Measurements from ENCODE around the gene POLD3.
A peak's percentile ranks its signal among the peaks of the same experiment; 100 is the strongest.

POLD3 gene

GRCh38 chr11:74636630-74637184 is 44.3 kb downstream of the POLD3 start:
- peaks cover 89% of the 10 kb centered on the region for H3K36me3 Mint-ChIP-seq (ENCODE audit: low read depth)

DNA sequence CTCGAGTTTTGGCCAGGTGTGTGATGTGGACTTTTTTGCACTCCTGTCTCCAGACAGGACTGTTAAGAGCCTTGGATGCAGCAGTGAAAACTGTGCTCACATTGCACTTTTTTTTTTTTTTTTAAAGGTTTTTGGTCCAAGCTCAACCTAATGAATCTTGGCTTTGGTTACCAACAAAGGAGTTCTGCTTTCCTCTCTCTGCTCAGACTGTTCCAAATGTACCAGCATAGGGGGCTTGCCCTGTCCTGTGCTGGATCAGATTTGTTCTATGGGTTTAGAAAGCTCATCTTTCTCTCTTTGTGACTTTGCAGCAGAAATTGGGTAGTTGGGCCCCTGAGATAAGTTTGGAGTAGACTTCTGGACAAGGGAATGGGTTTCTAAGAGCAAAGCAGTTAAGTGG is 45.3 kb downstream of the POLD3 start:
- H3K27me3 Mint-ChIP-seq, result no peaks in the 10 kb centered on the region
- H3K4me1 Mint-ChIP-seq (ENCODE audit: low read depth), result peaks cover 48% of the 10 kb centered on the region
- no peak overlapping the region for H3K4me3 Mint-ChIP-seq
- no peaks in the 10 kb centered on the region for H3K9me3 Mint-ChIP-seq
- peaks cover 95% of the 10 kb centered on the region for H3K36me3 Mint-ChIP-seq (ENCODE audit: low read depth)
- H3K27ac Mint-ChIP-seq, result no peak overlapping the region
- intact Hi-C loops (cut with micrococcal nuclease), result no loop called here

More at GRCh38 chr11:74636630-74637184, 44.3 kb downstream of the POLD3 start:
- Mint-ChIP-seq H3K4me1 (ENCODE audit: low read depth) (peaks cover 54% of the 10 kb centered on the region), H3K9me3 (no peaks in the 10 kb centered on the region), H3K4me3 (no peak overlapping the region), H3K27ac (peak overlapping the region; percentile 22), H3K27me3 (no peaks in the 10 kb centered on the region)
- intact Hi-C loops (cut with micrococcal nuclease), result no loop called here

GRCh38 chr11:74638869-74639268 is 46.5 kb downstream of the POLD3 start:
- Mint-ChIP-seq H3K4me3 (no peak overlapping the region), H3K27me3 (no peaks in the 10 kb centered on the region), H3K9me3 (no peaks in the 10 kb centered on the region), H3K27ac (no peak overlapping the region), H3K36me3 (ENCODE audit: low read depth) (peaks cover 93% of the 10 kb centered on the region), H3K4me1 (ENCODE audit: low read depth) (peaks cover 36% of the 10 kb centered on the region)
- intact Hi-C loops (cut with micrococcal nuclease), result no loop called here

DNA sequence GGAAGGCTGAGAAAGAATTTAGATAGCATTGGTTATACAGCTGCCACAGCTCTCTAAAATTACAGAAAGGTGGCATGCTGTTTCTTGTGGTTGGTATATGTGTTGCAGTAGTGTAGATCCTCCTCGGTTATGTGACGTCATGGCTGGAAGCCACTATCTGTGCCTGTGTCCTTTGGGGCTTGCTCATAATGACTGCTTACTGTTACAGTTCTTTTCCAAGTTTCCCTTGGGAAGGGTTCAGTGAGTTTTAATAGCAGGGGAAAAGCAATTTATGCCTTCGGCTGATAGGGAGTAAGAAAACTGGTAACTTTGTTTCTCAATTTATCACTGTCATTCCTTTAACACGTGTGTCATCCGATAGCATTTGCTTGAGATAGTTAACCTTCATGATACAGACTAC is 47.2 kb downstream of the POLD3 start:
- Mint-ChIP-seq H3K27ac (no peak overlapping the region), H3K9me3 (no peaks in the 10 kb centered on the region), H3K36me3 (ENCODE audit: low read depth) (peaks cover 91% of the 10 kb centered on the region), H3K4me3 (no peak overlapping the region), H3K27me3 (no peaks in the 10 kb centered on the region), H3K4me1 (ENCODE audit: low read depth) (peaks cover 33% of the 10 kb centered on the region)
- intact Hi-C loops (cut with micrococcal nuclease), result no loop called here

- no peak overlapping the region for H3K4me3 Mint-ChIP-seq
- H3K27ac Mint-ChIP-seq, result no peak overlapping the region
- intact Hi-C loops (cut with micrococcal nuclease), result no loop called here
- peaks cover 15% of the 10 kb centered on the region for H3K4me1 Mint-ChIP-seq (ENCODE audit: low read depth)
- no peaks in the 10 kb centered on the region for H3K9me3 Mint-ChIP-seq
- H3K36me3 Mint-ChIP-seq (ENCODE audit: low read depth), result peaks cover 84% of the 10 kb centered on the region
- H3K27me3 Mint-ChIP-seq, result no peaks in the 10 kb centered on the region
Measured at GRCh38 chr11:74641289-74641688, 48.9 kb downstream of the POLD3 start.

DNA sequence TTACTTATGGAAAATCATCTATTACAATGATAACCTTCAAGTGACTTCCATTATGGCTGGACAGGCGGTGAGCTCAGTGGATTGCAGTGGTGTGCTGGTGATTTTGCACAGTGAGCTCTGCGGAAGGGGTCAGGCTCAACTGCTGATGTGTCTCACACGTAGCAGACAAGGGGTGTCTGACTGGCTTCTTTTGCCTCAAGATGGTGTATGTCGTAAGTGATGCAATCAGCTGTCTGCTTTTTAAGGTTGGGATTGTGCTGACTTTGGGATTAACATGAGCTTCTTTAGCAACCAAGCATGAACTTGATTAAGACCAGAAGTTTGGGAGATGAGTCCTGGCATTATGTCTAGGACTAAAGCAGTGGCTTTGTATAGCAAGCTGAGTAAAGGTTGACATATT is 49.5 kb downstream of the POLD3 start:
- Mint-ChIP-seq H3K36me3 (ENCODE audit: low read depth) (peaks cover 82% of the 10 kb centered on the region), H3K27ac (no peak overlapping the region), H3K4me1 (ENCODE audit: low read depth) (peaks cover 12% of the 10 kb centered on the region), H3K4me3 (no peak overlapping the region), H3K9me3 (no peaks in the 10 kb centered on the region), H3K27me3 (no peaks in the 10 kb centered on the region)
- intact Hi-C loops (cut with micrococcal nuclease), result no loop called here

DNA sequence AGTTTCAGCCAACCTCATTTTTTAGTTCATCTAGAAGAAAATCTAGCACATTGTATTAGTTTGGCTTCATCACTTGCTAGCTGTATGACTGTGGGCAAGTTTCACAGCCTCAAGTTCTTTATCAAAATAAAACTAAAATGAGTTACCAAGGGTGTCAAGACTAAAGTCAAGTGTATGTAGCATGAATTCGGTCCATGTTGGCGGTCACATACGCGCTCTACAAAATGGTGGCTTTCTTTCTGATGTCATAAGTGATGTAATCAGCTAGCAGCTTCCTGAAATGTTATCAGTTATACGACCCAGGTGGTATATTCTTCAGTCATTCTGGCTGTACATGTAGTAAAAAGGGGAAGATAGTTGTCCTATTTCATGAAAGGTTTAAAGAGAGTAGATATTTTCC is 50.5 kb downstream of the POLD3 start:
- peaks cover 5% of the 10 kb centered on the region for H3K4me1 Mint-ChIP-seq (ENCODE audit: low read depth)
- H3K27me3 Mint-ChIP-seq, result no peaks in the 10 kb centered on the region
- intact Hi-C loops (cut with micrococcal nuclease), result no loop called here
- H3K36me3 Mint-ChIP-seq (ENCODE audit: low read depth), result peaks cover 79% of the 10 kb centered on the region
- H3K4me3 Mint-ChIP-seq, result no peak overlapping the region
- H3K9me3 Mint-ChIP-seq, result no peaks in the 10 kb centered on the region
- H3K27ac Mint-ChIP-seq, result no peak overlapping the region

GRCh38 chr11:74644081-74644480 is 51.7 kb downstream of the POLD3 start:
- Mint-ChIP-seq H3K36me3 (ENCODE audit: low read depth) (peaks cover 74% of the 10 kb centered on the region), H3K27me3 (no peaks in the 10 kb centered on the region), H3K9me3 (no peaks in the 10 kb centered on the region), H3K4me3 (no peak overlapping the region), H3K4me1 (ENCODE audit: low read depth) (peaks cover under 1% of the 10 kb centered on the region), H3K27ac (no peak overlapping the region)
- intact Hi-C loops (cut with micrococcal nuclease), result no loop called here

GRCh38 chr11:74646215-74646614 is 53.8 kb downstream of the POLD3 start:
- Mint-ChIP-seq H3K4me1 (ENCODE audit: low read depth) (no peaks in the 10 kb centered on the region), H3K27me3 (no peaks in the 10 kb centered on the region), H3K36me3 (ENCODE audit: low read depth) (peaks cover 71% of the 10 kb centered on the region), H3K27ac (no peak overlapping the region), H3K9me3 (no peaks in the 10 kb centered on the region), H3K4me3 (no peak overlapping the region)
- intact Hi-C loops (cut with micrococcal nuclease), result no loop called here

DNA sequence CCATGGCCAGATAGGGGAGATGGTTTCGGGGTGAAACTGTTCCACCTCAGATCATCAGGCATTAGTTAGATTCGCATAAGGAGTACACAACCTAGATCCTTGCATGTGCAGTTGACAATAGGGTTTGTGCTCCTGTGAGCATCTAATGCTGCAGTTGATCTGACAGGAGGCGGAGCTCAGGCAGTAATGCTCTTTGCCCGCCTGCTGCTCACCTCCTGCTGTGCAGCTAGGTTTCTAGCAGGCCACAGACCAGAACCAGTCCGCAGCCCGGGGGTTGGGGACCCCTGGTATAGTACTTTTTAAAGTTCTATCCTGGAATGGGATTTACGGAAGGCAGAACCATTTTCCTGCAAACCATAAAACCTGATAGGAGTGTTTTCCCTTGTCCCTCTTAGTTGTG is 54.6 kb downstream of the POLD3 start:
- no peaks in the 10 kb centered on the region for H3K9me3 Mint-ChIP-seq
- no peaks in the 10 kb centered on the region for H3K4me1 Mint-ChIP-seq (ENCODE audit: low read depth)
- no peak overlapping the region for H3K4me3 Mint-ChIP-seq
- intact Hi-C loops (cut with micrococcal nuclease), result no loop called here
- no peak overlapping the region for H3K27ac Mint-ChIP-seq
- no peaks in the 10 kb centered on the region for H3K27me3 Mint-ChIP-seq
- peaks cover 71% of the 10 kb centered on the region for H3K36me3 Mint-ChIP-seq (ENCODE audit: low read depth)

GRCh38 chr11:74647404-74647803 is 55.0 kb downstream of the POLD3 start:
- no peak overlapping the region for H3K4me3 Mint-ChIP-seq
- no peaks in the 10 kb centered on the region for H3K4me1 Mint-ChIP-seq (ENCODE audit: low read depth)
- no peaks in the 10 kb centered on the region for H3K9me3 Mint-ChIP-seq
- no peak overlapping the region for H3K27ac Mint-ChIP-seq
- no peaks in the 10 kb centered on the region for H3K27me3 Mint-ChIP-seq
- peaks cover 69% of the 10 kb centered on the region for H3K36me3 Mint-ChIP-seq (ENCODE audit: low read depth)
- intact Hi-C loops (cut with micrococcal nuclease), result no loop called here

DNA sequence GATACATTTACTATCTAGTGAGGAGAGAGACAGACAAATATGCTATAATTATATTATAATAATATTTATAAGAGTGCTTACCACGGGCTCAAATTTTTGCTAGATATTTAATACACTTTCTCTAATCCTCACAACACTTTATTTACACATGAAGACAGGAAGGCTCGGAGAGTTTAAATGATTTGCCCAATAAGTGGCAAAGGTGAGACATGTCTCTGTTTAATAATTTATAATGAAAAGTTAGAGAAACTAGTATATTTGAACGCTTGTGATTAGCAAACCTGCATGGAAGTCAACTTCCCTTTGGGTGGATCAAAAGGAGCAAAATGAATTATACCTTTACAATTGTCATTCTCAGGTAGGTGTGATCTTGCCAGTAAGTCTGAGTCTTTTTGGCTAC is 55.4 kb downstream of the POLD3 start:
- peaks cover 69% of the 10 kb centered on the region for H3K36me3 Mint-ChIP-seq (ENCODE audit: low read depth)
- no peak overlapping the region for H3K27ac Mint-ChIP-seq
- H3K4me3 Mint-ChIP-seq, result no peak overlapping the region
- intact Hi-C loops (cut with micrococcal nuclease), result no loop called here
- H3K9me3 Mint-ChIP-seq, result no peaks in the 10 kb centered on the region
- H3K4me1 Mint-ChIP-seq (ENCODE audit: low read depth), result no peaks in the 10 kb centered on the region
- no peaks in the 10 kb centered on the region for H3K27me3 Mint-ChIP-seq

DNA sequence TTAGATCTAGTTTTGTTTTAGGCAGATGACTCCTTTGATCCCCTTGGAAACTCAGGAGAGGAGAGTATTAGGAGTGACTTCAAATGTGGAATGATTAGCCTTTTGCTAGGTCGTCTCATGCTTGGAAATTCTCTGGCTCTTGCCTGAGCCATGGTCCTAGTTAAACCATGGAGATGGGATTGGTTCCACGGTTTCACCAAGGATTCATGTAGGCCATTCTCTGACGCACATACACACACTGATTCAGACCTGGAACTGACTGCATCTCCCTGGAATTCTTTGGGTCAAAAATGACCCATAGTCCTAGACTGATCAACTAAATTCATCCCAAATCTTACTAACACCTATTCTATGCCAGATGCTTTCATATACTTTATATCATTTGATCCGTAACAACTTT is 56.5 kb downstream of the POLD3 start:
- no peak overlapping the region for H3K4me3 Mint-ChIP-seq
- no peaks in the 10 kb centered on the region for H3K4me1 Mint-ChIP-seq (ENCODE audit: low read depth)
- H3K27me3 Mint-ChIP-seq, result no peaks in the 10 kb centered on the region
- intact Hi-C loops (cut with micrococcal nuclease), result no loop called here
- peaks cover 74% of the 10 kb centered on the region for H3K36me3 Mint-ChIP-seq (ENCODE audit: low read depth)
- H3K27ac Mint-ChIP-seq, result no peak overlapping the region
- H3K9me3 Mint-ChIP-seq, result peaks cover 6% of the 10 kb centered on the region

DNA sequence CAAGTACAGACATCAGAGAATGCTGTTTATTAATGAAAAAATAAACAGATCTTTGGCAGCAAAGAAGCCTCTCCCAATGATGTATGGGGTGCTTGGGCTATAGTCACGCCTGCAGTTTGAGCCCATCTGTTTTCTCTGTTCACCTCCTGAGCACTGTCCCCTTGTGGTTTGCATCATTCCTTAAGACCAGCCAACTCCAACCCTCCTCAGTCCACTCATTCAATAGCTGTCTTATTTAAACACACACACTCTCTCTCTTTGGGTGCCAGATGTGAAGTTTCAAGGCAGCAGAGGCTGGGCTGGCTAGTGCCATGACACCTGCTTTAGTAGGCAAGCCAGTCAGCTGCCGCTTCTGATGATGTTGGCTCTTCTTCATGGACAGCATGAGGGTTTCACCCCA is 58.1 kb downstream of the POLD3 start:
- no peaks in the 10 kb centered on the region for H3K4me1 Mint-ChIP-seq (ENCODE audit: low read depth)

GRCh38 chr11:74654976-74655375 is 62.6 kb downstream of the POLD3 start:
- intact Hi-C loops (cut with micrococcal nuclease), result no loop called here
- Mint-ChIP-seq H3K27ac (no peak overlapping the region), H3K36me3 (ENCODE audit: low read depth) (peaks cover 74% of the 10 kb centered on the region), H3K4me1 (ENCODE audit: low read depth) (no peaks in the 10 kb centered on the region), H3K9me3 (peaks cover 28% of the 10 kb centered on the region), H3K27me3 (no peaks in the 10 kb centered on the region), H3K4me3 (no peak overlapping the region)

More for the DNA sequence above, 58.1 kb downstream of the POLD3 start:
- Mint-ChIP-seq H3K27me3 (no peaks in the 10 kb centered on the region), H3K27ac (no peak overlapping the region), H3K4me3 (no peak overlapping the region), H3K9me3 (peaks cover 6% of the 10 kb centered on the region), H3K36me3 (ENCODE audit: low read depth) (peaks cover 73% of the 10 kb centered on the region)
- intact Hi-C loops (cut with micrococcal nuclease), result no loop called here

Data from dendritic cell treated with granulocyte-macrophage colony-stimulating factor and Interleukin-4, amounts not matched to agents 40 ng/mL and 50 ng/mL, for 4 days (primary cell).